Sigmoid colon (tissue), 3 donors: Measurements from ENCODE around the gene CAPN5.

Experiments used
- POLR2A ChIP-seq, 2 donors: fragments of 450-650 bp; IDR thresholded peaks; one replicate each; pipeline ENCODE4 v1.6.1; 2016; ENCODE audit warnings: antibody characterized with exemption in 2 of 2, mild to moderate bottlenecking in 2 of 2, moderate library complexity in 2 of 2
- TF ChIP-seq, protein P1 (sequence below), 4 experiments: fragments of 450-650 bp in 3 of 4; fragments of 200-600 bp in 1 of 4; IDR thresholded peaks; one replicate each; pipeline ENCODE4 v1.5.1; 2016 to 2019; ENCODE audit warnings: antibody characterized with exemption in 4 of 4, mild to moderate bottlenecking in 3 of 4, moderate library complexity in 2 of 4

DNA sequence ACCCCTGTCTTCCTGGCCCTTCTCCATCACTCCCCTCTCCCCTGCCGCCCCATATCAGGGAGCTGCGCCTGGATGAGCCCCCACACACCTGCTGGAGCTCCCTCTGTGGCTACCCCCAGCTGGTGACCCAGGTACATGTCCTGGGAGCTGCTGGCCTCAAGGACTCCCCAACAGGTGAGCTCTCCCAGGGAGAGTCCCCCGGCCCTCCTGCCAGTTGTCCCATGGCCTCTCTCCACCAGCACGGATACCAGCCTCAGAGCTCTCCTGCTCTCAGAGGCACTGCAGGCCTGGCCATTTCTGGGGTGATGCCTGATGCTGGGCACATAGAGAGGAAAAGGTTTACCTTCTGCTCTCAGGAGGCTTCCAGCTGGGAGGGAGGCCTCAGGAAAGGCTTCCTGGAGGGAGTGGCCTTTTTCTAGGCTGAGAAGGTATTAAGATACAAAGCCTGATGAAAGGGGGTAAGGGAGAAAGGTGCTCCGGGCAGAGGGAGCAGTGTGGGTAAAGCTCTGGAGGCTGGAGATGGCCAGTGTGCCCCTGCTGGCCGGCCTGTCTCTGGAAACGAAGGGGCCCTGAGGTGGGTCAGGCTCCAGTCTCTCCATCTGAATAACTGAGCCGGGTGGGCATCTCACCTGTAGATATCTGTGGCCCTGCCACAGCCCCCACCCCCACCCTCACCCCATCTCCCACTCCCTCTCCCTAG, 55.3 kb downstream of the CAPN5 start:
- TF ChIP-seq, protein P1, sequence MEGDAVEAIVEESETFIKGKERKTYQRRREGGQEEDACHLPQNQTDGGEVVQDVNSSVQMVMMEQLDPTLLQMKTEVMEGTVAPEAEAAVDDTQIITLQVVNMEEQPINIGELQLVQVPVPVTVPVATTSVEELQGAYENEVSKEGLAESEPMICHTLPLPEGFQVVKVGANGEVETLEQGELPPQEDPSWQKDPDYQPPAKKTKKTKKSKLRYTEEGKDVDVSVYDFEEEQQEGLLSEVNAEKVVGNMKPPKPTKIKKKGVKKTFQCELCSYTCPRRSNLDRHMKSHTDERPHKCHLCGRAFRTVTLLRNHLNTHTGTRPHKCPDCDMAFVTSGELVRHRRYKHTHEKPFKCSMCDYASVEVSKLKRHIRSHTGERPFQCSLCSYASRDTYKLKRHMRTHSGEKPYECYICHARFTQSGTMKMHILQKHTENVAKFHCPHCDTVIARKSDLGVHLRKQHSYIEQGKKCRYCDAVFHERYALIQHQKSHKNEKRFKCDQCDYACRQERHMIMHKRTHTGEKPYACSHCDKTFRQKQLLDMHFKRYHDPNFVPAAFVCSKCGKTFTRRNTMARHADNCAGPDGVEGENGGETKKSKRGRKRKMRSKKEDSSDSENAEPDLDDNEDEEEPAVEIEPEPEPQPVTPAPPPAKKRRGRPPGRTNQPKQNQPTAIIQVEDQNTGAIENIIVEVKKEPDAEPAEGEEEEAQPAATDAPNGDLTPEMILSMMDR (IDR thresholded peaks at IDR 0.05) = no peak
- no peak for TF ChIP-seq POLR2A (IDR thresholded peaks at IDR 0.05)
